ENCODE data around the gene GNAZ.

DNA sequence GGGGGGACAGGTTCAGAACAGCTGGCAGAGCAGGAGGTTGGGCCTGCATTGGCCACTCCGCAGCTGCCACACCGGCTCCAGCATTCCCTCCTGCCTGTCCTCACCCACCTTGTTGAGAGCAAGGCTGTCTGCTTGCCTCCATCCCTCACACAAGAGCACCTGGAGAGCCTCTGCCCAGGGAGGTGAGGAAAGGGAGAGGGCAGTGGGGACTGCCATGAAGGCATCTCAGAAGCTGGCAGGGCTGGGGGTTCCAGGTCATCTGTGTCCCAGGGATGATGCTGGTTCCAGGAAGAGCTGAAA lies 44.4 kb downstream of the GNAZ start:
- TF ChIP-seq EP300 (IDR thresholded peaks at IDR 0.05) (no peak), POLR2A (IDR thresholded peaks at IDR 0.05) (no peak)

Measured in ovary (tissue), 1 donor.